Vagina (tissue), 2 donors: ENCODE data around the gene KMT2E.

Source experiments
- POLR2A ChIP-seq, 2 donors: fragments of 450-650 bp; IDR thresholded peaks; one replicate each; pipeline ENCODE4 v1.6.1; 2017; ENCODE audit warnings: antibody characterized with exemption in 2 of 2, mild to moderate bottlenecking in 2 of 2, moderate library complexity in 2 of 2
- POLR2AphosphoS5 ChIP-seq, 2 donors: sonication (generic); formaldehyde crosslinking; IDR thresholded peaks; one replicate each; pipeline ENCODE4 v1.9.0; 2017; ENCODE audit warnings: antibody characterized with exemption in 2 of 2, mild to moderate bottlenecking in 2 of 2, low read depth in 1 of 2; ENCODE audit not compliant: insufficient read depth in 1 of 2
- TF ChIP-seq, protein P1 (sequence below), 3 experiments: fragments of 450-650 bp in 2 of 3; fragments of 200-600 bp in 1 of 3; sonication (generic) in 1 of 3; IDR thresholded peaks; one replicate each; pipeline ENCODE4 v1.5.1; 2017 to 2019; ENCODE audit warnings: antibody characterized with exemption in 3 of 3, mild to moderate bottlenecking in 2 of 3, moderate library complexity in 2 of 3

DNA sequence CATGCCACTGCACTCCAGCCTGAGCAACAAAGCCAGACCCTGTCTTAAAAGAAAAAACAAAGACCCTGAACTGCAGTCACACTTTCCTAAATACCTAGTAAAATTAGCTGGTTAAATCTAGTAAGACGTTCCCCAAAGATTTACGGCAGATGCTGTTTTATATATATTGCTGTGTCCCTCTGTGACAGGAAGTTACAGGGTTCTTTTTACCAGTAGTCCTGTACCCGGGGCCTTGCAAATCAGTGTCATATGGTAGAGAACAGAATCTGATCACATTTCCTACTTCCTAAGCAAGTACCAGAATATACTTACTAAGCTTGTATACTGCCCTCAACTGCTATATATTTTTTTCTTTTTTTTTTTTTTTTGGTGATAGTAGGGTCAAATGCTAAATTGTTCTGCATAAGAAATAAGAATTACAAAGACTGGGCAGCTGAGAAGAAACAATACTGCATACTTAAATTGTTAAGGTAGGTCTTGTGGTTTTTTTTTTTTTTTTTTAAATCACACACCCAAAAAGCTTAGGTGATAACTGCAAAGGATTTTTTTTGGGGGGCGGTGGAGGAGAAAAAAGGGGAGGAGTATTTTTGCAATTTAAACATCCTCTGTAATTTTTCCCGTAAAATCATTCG is 27.3 kb upstream of the KMT2E start:
- TF ChIP-seq, protein P1, sequence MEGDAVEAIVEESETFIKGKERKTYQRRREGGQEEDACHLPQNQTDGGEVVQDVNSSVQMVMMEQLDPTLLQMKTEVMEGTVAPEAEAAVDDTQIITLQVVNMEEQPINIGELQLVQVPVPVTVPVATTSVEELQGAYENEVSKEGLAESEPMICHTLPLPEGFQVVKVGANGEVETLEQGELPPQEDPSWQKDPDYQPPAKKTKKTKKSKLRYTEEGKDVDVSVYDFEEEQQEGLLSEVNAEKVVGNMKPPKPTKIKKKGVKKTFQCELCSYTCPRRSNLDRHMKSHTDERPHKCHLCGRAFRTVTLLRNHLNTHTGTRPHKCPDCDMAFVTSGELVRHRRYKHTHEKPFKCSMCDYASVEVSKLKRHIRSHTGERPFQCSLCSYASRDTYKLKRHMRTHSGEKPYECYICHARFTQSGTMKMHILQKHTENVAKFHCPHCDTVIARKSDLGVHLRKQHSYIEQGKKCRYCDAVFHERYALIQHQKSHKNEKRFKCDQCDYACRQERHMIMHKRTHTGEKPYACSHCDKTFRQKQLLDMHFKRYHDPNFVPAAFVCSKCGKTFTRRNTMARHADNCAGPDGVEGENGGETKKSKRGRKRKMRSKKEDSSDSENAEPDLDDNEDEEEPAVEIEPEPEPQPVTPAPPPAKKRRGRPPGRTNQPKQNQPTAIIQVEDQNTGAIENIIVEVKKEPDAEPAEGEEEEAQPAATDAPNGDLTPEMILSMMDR (IDR thresholded peaks at IDR 0.05): no peak
- TF ChIP-seq POLR2A (IDR thresholded peaks at IDR 0.05) (no peak), POLR2AphosphoS5 (IDR thresholded peaks at IDR 0.05; ENCODE audit: insufficient read depth in 1 of 2, low read depth in 1 of 2) (no peak)
